ENCODE data around the gene PSG2.
"Not testable (repeated sequence)": the region's sequence is repeated elsewhere in the genome, so short reads cannot be mapped to it uniquely, and the experiment has no call there.

PSG2 gene

DNA sequence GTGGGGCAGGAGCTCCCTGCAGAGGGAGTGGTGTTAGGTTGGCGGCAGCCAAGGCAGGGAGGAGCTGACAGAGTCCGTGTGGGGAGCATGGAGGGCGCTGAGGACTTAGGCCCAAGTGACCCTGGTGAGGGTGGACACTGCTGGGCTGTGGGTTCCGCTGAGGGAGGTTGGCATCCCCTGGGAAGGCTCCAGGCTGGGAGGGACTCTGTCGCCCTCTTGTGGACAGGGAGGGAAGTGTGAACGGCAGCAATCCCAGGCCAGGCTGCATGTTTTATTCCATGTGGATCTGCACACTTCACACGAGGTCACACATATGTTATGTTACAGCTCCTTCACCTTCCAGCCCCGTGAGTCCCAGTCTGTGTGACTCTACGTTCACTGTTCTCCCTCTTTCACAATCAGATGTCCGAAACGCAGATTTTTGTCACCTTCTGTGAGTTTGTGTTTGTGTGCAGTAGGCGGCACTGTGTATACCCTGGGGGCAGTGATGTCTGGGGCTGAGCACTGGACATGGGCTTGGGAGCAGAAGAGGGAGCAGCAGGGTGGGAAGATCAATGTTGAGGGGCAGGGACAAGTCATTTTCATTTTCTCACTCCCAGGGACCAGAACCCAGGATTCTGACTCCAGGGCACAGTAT, 1.8 kb upstream of the PSG2 start:
- in situ Hi-C loops (cut with MboI; ENCODE audit: low pct_unique_long_range_greater_than_20kb, low sequenced_read_pairs), result not testable (repeated sequence)
- peak; percentile 34 for DNase-seq

DNA sequence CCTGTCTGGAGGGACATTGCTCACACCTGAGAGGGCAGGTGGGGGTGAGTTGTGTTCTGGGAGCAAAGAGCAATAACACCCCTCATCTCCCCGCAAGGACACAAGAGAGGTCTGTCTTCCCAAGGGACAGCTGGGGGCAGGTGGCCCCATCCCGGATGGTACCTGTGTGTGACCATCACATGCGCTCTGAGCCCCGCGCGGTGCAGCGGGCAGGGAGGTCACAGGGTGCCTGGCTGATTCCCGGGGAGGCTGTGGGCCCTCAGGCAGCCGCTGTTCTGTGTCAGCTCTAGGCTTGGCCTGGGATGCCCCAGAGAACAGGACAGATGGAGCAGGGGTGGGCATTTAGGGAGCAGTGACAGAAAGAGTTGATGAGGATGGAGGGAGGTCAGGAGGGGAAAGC, 1.2 kb upstream of the PSG2 start:
- in situ Hi-C loops (cut with MboI; ENCODE audit: low pct_unique_long_range_greater_than_20kb, low sequenced_read_pairs); DNase-seq: not testable (repeated sequence)

DNA sequence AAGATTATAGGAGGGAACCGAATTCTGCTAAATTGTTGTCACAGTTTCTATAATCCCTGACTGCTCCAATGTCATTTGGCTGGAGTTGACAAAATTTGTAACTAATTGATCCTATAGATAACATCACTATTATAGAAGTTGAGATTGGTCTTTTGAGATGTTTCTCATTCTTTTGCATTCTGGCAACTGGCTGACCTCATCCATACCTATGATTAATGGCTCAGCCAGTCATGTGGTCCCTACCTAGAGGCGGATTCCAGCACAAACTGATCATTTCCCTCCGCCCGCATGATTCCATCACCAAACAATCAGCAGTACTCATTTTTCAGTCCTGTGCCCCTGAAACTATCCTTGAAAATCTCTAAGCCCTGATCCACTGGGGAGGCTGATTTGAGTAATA, 4.2 kb downstream of the PSG2 start:
- in situ Hi-C loops (cut with MboI; ENCODE audit: low pct_unique_long_range_greater_than_20kb, low sequenced_read_pairs), result no loop called here
- DNase-seq, result no peak

DNA sequence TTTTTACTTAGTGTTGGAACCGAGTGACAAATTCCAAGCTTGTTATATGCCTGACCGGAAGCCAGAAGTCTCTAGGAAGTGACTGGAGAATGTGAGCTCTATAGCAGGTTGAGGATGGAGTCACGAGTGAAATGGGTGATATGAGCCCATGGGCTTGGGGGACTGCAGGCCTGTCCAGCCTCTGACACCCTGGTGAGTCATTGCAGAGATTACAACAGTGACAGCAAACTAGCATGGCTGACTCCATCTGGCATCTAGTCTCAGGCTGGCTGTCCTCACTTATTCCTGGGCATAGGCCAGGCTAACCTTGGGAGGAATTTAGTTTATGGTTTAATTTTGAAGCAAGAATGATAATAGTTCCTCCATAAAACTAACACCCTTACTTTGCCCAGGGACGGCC, 4.6 kb downstream of the PSG2 start:
- DNase-seq; in situ Hi-C loops (cut with MboI; ENCODE audit: low pct_unique_long_range_greater_than_20kb, low sequenced_read_pairs): not testable (repeated sequence)

DNA sequence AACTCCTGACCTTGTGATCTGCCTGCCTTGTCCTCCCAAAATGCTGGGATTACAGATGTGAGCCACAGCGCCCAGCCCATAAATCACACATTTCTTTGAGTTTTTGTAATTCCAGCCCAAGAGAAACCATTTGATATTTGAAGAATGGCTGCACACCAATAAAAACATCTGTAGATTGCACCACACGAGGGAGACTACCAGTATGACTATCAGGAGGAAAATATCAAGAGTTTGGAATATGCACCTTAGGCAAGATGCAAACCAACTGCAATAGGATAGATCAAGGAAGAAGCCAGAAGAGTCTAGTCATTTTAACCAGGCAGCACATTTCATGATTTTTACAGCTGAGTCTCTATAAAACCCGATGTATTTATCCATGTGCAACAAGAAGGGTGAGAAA, 20.1 kb downstream of the PSG2 start:
- DNase-seq; in situ Hi-C loops (cut with MboI; ENCODE audit: low pct_unique_long_range_greater_than_20kb, low sequenced_read_pairs): not testable (repeated sequence)

DNA sequence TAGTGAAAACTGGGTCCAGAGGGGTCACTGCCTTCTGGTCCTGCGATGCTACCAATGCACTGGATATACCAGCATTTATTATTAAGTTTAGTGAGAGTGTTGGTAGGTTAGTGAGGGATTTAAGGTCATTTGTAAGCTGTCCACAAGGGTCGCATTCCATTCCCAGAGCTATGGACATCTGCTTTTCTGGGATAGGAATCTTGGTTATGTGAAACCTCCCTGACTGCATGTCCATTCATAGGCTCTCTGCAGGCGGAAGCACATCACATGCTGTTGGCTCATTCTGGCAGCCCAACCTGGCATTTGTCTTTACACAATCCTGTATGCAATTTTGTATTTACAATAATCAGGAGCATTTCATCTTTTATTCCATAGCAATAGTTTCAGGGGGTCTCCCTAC, 21.2 kb downstream of the PSG2 start:
- DNase-seq; in situ Hi-C loops (cut with MboI; ENCODE audit: low pct_unique_long_range_greater_than_20kb, low sequenced_read_pairs): not testable (repeated sequence)

DNA sequence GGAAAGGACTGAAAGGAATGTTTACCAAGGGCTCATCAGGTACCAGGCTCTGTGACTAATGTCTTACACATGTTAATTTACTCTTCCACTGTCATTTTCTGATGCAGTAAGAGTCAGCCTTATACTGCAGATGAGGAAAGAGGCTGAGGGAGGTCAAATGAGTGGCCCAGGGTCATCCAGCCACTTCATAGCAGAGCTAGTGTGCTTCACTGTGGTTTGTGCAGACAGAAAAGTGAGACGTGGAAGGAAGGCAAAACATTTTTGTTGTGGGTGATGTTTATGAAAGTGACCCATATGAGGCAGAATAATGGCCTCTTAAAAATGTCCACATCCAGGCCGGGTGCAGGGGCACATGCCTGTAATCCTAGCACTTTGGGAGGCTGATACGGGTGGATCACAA, 22.2 kb downstream of the PSG2 start:
- in situ Hi-C loops (cut with MboI; ENCODE audit: low pct_unique_long_range_greater_than_20kb, low sequenced_read_pairs), result not testable (repeated sequence)

DNA sequence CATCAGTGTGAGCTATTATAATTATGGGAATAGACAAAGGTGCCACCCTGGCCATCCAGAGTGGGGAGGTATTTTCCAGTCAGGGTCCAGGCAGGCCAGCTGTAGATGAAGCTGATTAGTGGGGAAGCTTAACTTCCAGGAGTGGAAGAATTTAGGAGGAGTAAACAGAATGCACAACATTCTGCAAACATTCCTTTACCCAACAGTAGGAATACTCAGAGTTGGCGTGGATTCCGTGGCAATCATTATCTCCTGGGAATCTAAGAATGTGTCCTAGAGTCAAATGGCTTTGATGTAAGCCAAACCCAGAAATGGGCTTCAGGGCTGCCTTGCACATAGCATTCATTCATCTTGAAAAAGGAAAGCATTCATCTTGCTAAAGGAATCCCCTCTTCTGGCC, 23.0 kb downstream of the PSG2 start:
- DNase-seq; in situ Hi-C loops (cut with MboI; ENCODE audit: low pct_unique_long_range_greater_than_20kb, low sequenced_read_pairs): not testable (repeated sequence)

More for the DNA sequence above, 22.2 kb downstream of the PSG2 start:
- not testable (repeated sequence) for DNase-seq

DNA sequence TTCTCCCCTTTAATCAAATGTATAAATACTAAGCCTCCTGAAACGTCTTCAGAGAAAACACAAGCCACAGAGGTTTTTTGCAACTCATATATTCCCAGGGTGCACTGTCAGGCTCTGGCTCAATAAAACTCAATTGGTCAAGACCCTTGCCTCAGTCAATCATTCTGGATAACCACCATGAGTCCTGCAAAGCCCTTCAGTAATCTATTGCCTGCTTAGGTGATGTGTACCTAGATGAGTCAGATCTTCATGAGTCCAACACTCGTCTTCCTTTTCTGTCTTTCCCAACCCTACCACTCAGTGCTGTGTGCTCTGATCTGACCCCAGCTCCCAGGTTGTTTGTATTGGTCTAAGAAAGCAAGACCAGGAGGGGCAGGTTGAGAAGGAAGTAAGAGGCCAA, 24.1 kb downstream of the PSG2 start:
- DNase-seq; in situ Hi-C loops (cut with MboI; ENCODE audit: low pct_unique_long_range_greater_than_20kb, low sequenced_read_pairs): not testable (repeated sequence)

DNA sequence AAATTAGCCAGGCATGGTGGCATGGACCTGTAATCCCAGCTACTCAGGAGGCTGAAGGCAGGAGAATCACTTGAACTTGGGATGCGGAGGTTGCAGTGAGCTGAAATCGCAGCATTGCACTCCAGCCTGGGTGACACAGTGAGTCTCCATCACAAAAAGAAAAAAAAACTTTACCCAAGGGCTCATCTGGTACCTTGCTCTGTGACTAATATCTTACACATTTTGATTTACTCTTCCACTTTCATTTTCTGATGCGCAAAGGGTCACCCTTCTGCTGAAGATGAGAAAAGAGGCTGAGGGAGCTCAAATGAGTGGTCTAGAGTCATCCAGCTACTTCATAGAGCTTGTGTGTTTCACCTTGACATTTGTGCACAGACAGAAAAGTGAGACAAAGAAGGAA, 34.5 kb downstream of the PSG2 start:
- DNase-seq; in situ Hi-C loops (cut with MboI; ENCODE audit: low pct_unique_long_range_greater_than_20kb, low sequenced_read_pairs): not testable (repeated sequence)

DNA sequence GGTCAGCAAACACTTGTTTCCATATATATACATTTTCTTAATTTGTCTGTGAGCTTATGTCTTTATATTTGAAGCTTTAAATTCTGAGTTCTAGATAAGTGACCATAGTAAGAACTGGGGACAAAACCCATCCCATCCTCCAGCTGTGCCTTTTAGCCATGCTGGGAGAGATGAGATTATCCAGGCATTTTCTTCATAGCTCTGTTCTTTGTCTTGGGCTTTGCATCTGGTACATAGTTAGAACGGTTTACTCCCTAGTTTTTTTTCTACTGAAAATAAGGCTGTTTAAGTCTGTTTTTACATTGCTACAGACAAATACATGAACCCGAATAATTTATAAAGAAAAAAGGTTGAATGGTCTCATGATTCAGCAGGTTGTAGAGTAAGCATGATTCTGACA, 35.9 kb downstream of the PSG2 start:
- in situ Hi-C loops (cut with MboI; ENCODE audit: low pct_unique_long_range_greater_than_20kb, low sequenced_read_pairs); DNase-seq: not testable (repeated sequence)

DNA sequence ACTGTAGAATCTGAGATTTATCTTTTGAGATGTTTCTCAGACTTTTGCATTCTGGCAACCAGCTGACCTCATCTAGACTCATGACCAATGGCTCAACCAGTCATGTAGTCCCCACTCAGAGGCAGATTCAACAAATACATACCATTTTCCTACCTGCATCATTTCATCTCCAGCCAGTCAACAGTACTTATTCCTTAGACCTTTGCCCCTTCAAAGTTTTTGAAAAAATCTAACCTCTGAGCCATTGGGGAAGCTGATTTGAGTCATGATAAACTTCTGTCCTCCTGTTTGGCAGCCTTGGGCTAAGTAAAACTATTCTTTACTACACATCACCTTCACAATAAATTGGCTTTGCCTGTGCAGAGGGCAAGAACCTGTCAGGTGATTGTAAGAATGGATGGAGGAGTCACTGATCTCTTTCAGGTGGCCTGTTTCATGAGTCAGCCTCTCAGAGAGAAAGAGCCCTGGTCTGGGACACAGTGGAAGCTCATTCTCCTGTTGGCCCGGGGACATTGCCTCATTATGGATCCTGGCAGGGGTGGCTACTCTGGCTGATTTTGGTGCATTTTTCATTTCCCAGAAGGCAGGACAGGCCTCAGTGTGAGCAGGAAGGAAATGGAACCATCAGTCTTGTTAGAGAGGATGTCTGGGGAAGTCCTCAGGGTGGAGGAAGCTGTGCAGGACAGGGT, 38.9 kb downstream of the PSG2 start:
- in situ Hi-C loops (cut with MboI; ENCODE audit: low pct_unique_long_range_greater_than_20kb, low sequenced_read_pairs); DNase-seq: not testable (repeated sequence)

DNA sequence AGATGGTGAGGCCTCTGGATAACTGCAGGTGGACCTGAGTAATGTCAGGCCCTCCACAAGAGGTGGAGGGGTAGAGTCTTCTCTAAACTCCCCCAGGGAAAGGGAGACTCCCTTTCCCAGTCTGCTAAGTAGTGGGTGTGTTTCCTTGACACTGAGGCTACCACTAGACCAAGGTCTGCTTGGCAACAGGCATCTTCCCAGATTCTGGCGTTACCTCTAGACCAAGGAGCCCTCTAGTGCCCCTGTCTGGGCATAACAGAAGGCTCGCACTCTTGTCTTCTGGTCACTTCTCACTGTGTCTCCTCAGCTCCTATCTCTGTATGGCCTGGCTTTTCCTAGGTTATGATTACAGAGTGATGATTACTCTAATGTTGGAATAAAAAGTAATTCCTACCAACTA, 50.9 kb downstream of the PSG2 start:
- in situ Hi-C loops (cut with MboI; ENCODE audit: low pct_unique_long_range_greater_than_20kb, low sequenced_read_pairs), result not testable (repeated sequence)
- peak; percentile 1 for DNase-seq

DNA sequence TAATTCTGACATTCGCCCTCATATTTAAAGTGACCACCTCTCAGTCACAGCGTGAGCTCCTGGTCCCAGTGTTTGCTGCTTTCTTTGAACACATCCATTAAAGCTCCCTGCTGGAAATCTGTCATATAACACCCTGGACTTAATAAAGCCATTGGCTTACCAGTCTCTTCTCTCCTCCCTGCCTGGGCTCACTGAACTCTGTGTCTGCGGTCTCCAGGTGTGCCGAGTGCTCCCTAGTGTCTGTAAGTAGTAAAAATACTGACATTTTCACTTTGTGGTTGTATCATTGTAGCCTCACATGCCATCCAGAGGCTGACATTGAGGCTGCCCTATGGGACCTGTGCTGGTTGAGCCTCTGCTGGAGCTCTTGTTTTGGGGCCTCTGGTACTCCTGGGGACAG, 53.6 kb downstream of the PSG2 start:
- DNase-seq, result no peak
- in situ Hi-C loops (cut with MboI; ENCODE audit: low pct_unique_long_range_greater_than_20kb, low sequenced_read_pairs), result no loop called here

DNA sequence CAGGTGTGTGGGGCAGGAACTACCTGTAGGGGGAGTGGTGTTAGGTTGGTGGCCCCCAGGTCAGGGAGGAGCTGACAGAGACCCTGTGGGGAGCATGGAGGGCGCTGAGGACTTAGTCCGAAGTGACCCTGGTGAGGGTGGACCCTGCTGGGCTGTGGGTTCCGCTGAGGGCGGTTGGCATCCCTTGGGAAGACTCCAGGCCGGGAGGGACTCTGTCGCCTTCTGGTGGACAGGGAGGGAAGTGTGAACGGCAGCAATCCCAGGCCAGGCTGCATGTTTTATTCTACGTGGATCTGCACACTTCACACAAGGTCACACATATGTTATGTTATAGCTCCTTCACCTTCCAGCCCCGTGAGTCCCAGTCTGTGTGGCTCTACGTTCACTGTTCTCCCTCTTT, 54.5 kb downstream of the PSG2 start:
- in situ Hi-C loops (cut with MboI; ENCODE audit: low pct_unique_long_range_greater_than_20kb, low sequenced_read_pairs); DNase-seq: not testable (repeated sequence)

DNA sequence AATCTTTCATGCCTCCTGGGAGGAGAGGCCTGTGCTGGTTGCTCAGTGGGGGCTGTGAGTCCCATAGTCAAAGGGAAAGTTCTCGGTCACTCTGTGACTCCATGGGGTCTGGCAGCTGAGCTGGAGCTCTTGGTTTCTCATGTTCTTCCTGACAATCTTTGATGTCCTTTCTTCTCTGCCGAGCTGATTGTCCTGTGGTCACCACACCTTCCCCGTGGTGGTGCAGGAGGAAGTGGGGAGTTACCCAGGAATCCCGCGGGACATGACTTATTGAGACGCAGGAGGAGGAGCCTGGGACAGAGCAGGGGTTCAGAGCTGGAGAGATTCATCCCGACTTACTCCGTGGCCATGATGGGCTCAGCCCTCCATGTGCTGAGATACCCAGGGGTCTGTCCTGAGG, 55.4 kb downstream of the PSG2 start:
- in situ Hi-C loops (cut with MboI; ENCODE audit: low pct_unique_long_range_greater_than_20kb, low sequenced_read_pairs); DNase-seq: not testable (repeated sequence)

DNA sequence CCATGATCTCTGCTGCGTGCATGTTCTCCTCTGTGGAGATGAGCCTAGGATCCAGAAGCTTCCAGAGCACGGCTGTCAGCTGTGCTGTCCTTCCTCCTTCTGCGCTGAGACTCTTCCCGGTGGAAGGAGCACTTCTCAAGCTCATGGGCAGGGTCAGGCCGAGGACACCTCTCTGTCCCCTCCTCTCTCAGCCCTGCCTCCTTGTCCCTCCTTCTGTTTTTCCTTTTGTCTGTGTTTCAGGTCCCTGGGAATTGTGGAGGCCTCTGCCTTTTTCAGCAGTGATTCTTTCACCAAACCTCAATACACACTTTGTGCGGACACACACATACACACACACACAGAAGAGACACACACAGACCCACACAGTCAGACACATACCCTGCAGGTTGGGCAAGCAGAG, 56.1 kb downstream of the PSG2 start, which contains the start of gene PSG11:
PSG11 (minus strand) TSS at position 101 of the 400 bp plus-strand sequence; CDS start at position 4, 97 bp downstream.
- in situ Hi-C loops (cut with MboI; ENCODE audit: low pct_unique_long_range_greater_than_20kb, low sequenced_read_pairs); DNase-seq: not testable (repeated sequence)

DNA sequence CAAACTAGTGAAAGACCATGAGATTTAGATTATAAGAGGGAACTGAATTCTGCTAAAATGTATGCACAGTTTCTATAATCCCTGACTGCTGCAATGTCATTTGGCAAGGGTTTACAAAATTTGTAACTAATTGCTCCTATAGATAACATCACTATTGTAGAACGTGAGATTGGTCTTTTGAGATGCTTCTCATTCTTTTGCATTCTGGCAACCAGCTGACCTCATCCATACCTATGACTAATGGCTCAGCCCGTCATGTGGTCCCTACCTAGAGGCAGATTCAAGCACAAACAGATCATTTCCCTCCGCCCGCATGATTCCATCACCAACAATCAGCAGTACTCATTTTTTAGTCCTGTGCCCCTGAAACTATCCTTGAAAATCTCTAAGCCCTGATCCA, 60.4 kb downstream of the PSG2 start:
- DNase-seq; in situ Hi-C loops (cut with MboI; ENCODE audit: low pct_unique_long_range_greater_than_20kb, low sequenced_read_pairs): not testable (repeated sequence)

DNA sequence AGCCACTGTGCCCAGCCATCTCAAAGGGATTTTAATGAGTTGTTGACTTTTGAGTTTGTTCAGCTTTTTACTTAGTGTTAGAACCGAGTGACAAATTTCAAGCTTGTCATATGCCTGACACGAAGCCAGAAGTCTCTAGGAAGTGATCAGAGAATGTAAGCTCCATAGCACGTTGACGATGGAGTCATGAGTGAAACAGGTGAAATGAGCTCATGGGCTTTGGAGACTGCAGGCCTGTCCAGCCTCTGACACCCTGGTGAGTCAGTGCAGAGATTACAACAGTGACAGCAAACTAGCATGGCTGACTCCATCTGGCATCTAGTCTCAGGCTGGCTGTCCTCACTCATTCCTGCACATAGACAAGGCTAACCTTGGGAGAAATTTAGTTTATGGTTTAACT, 60.9 kb downstream of the PSG2 start:
- DNase-seq; in situ Hi-C loops (cut with MboI; ENCODE audit: low pct_unique_long_range_greater_than_20kb, low sequenced_read_pairs): not testable (repeated sequence)

DNA sequence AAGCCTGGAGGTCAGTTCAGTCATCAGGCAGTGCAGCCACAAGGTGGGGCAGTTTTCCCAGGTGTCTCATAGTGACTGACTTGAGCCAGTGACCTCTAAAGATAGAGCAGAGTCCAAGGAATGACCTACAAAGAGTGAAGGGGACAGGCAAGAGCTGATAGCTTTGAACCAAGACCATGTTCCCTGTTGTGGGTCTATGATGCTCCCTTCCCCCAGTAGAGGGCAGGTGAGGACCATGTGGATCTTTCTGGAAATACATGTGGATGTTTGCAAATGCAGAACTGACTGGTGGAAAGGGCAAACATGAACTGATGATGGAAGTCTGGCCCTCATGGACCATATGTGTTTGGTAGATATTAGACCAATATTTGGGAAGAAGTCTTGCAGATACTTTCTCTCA, 62.9 kb downstream of the PSG2 start:
- in situ Hi-C loops (cut with MboI; ENCODE audit: low pct_unique_long_range_greater_than_20kb, low sequenced_read_pairs), result not testable (repeated sequence)
- DNase-seq, result peak; percentile 0

Data from KBM-7 (cell line).